Caco-2 (cell line): ENCODE measurements around the gene CYTH4. TPM values are rescaled to one million over a fixed set of nuclear protein-coding genes. Genes with fewer than 3 reads are reported as not detected.
A peak's percentile ranks its signal among the peaks of the same experiment; 100 is the strongest.

Experiments used
- BruUV-seq: library from RNA; stranded (reverse); fragments of 400-500 nt; replicated peaks from 2 replicates; lab custom pipeline; 2021; lab: Mats Ljungman, UMichigan
- CTCF ChIA-PET: fragments of 300-600 bp; sonication (Branson Sonifier 250); formaldehyde crosslinking; loops from one replicate; lab custom pipeline; 2022; ENCODE audit warnings: antibody characterized with exemption; lab: Charles Lee
- POLR2A ChIA-PET: fragments of 300-600 bp; sonication (Branson Sonifier 250); formaldehyde crosslinking; loops from one replicate; lab custom pipeline; 2022; ENCODE audit warnings: antibody characterized with exemption; lab: Charles Lee
- DNase-seq, 2 experiments: peaks; one replicate each; pipeline versions ENCODE4 v3.0.0 to v3.0.0-alpha.2; 2020 to 2022
- H3K27me3 ChIP-seq: replicated peaks from 2 replicates; pipeline ENCODE4 v1.6.0; 2011; ENCODE audit warnings: low read length; ENCODE audit not compliant: control insufficient read depth, insufficient read depth
- H3K36me3 ChIP-seq: 2 replicates; pipeline ENCODE4 v1.5.1; 2011; ENCODE audit warnings: low read length; ENCODE audit not compliant: control insufficient read depth, insufficient read depth
- H3K4me1 ChIP-seq: fragments of 250-450 bp; sonication (Bioruptor Pico); 2 replicates; pipeline ENCODE4 v1.5.1; 2020; ENCODE audit warnings: mild to moderate bottlenecking
- H3K4me3 ChIP-seq: 2 replicates; pipeline ENCODE4 v1.5.1; 2011; ENCODE audit warnings: low read depth, mild to moderate bottlenecking, control low read depth, low read length
- H3K9me3 ChIP-seq: fragments of 250-450 bp; sonication (Bioruptor Pico); 2 replicates; pipeline ENCODE4 v1.5.1; 2020; ENCODE audit warnings: mild to moderate bottlenecking, moderate library complexity
- H3K27ac Mint-ChIP-seq: one replicate; pipeline ENCODE4 v1.8.0; 2022; ENCODE audit warnings: mixed read lengths; ENCODE audit not compliant: unreplicated experiment
- H3K27me3 Mint-ChIP-seq: one replicate; pipeline ENCODE4 v1.8.0; 2022; ENCODE audit warnings: mixed read lengths; ENCODE audit not compliant: insufficient read depth, unreplicated experiment
- H3K36me3 Mint-ChIP-seq: one replicate; pipeline ENCODE4 v1.8.0; 2022; ENCODE audit warnings: mild to moderate bottlenecking, mixed read lengths; ENCODE audit not compliant: insufficient read depth, unreplicated experiment
- H3K4me1 Mint-ChIP-seq: one replicate; pipeline ENCODE4 v1.8.0; 2022; ENCODE audit warnings: low read depth, mixed read lengths; ENCODE audit not compliant: unreplicated experiment
- H3K4me3 Mint-ChIP-seq: one replicate; pipeline ENCODE4 v1.8.0; 2022; ENCODE audit warnings: mild to moderate bottlenecking, moderate library complexity, mixed read lengths; ENCODE audit not compliant: unreplicated experiment
- H3K9me3 Mint-ChIP-seq: one replicate; pipeline ENCODE4 v1.8.0; 2022; ENCODE audit warnings: mixed read lengths; ENCODE audit not compliant: unreplicated experiment
- intact Hi-C: fragments of 100-400 bp; cut with micrococcal nuclease; formaldehyde crosslinking; loops from one replicate; pipeline ENCODE4 v1.10.0; 2022; ENCODE audit not compliant: unreplicated experiment
- total RNA-seq: library from RNA; stranded (reverse); gene quantifications from 2 replicates; pipeline ENCODE4 v1.2.3, GENCODE V29; 2022
- TF ChIP-seq, protein P1 (sequence below), 2 experiments: fragments of 200-600 bp in 1 of 2; IDR thresholded peaks; 1 replicate in 1 of 2; 2 replicates in 1 of 2; pipeline versions ENCODE4 v1.5.1 to v1.8.0; 2011 to 2022; ENCODE audit warnings: antibody characterized with exemption in 1 of 2, control low read depth in 1 of 2, inconsistent platforms in 1 of 2, low read depth in 1 of 2, low read length in 1 of 2, mild to moderate bottlenecking in 1 of 2, moderate library complexity in 1 of 2; ENCODE audit not compliant: insufficient read depth in 1 of 2, severe bottlenecking in 1 of 2, unreplicated experiment in 1 of 2

Gene CYTH4
- total RNA-seq, 1 experiment from 2014 or later, result not detected

- Mint-ChIP-seq H3K27me3 (peaks cover 6% of the 10 kb centered on the region), H3K27ac (no peak overlapping the region), H3K4me1 (no peaks in the 10 kb centered on the region), H3K9me3 (peaks cover 6% of the 10 kb centered on the region), H3K36me3 (no peaks in the 10 kb centered on the region), H3K4me3 (no peak overlapping the region)
- DNase-seq, result peak; percentile 65 to 67
- ChIA-PET POLR2A (no interaction called here), CTCF (interaction anchor here (1.0 to 2.6 kb wide), 3 partner anchors 11 to 195 kb away, joined by 3 to 10 read pairs (median 3); no protein-coding TSS in a partner anchor)
- no peak overlapping the region for H3K4me3 ChIP-seq
- peaks cover 11% of the 10 kb centered on the region; the same call in 1 of the 2 replicates for H3K9me3 ChIP-seq
- TF ChIP-seq, protein P1, sequence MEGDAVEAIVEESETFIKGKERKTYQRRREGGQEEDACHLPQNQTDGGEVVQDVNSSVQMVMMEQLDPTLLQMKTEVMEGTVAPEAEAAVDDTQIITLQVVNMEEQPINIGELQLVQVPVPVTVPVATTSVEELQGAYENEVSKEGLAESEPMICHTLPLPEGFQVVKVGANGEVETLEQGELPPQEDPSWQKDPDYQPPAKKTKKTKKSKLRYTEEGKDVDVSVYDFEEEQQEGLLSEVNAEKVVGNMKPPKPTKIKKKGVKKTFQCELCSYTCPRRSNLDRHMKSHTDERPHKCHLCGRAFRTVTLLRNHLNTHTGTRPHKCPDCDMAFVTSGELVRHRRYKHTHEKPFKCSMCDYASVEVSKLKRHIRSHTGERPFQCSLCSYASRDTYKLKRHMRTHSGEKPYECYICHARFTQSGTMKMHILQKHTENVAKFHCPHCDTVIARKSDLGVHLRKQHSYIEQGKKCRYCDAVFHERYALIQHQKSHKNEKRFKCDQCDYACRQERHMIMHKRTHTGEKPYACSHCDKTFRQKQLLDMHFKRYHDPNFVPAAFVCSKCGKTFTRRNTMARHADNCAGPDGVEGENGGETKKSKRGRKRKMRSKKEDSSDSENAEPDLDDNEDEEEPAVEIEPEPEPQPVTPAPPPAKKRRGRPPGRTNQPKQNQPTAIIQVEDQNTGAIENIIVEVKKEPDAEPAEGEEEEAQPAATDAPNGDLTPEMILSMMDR (IDR thresholded peaks at IDR 0.05; ENCODE audit: insufficient read depth in 1 of 2, low read depth in 1 of 2, low read length in 1 of 2, severe bottlenecking in 1 of 2, unreplicated experiment in 1 of 2), result peak; percentile 85 to 90
- BruUV-seq, result no TSS peak
- no peaks in the 10 kb centered on the region for H3K36me3 ChIP-seq
- H3K4me1 ChIP-seq, result no peaks in the 10 kb centered on the region
- no peaks in the 10 kb centered on the region; the same call in 1 of the 2 replicates for H3K27me3 ChIP-seq
- intact Hi-C loops, result loop anchor here (1.0 to 2.0 kb wide), 2 partner anchors 36 to 94 kb away; no protein-coding TSS in a partner anchor
Measured at GRCh38 chr22:37260901-37261336, 21.4 kb upstream of the CYTH4 start.

GRCh38 chr22:37262346-37262745 lies 20.0 kb upstream of the CYTH4 start:
- intact Hi-C loops, result no loop called here
- Histone ChIP-seq H3K9me3 (peaks cover 11% of the 10 kb centered on the region; the same call in 1 of the 2 replicates), H3K4me1 (no peaks in the 10 kb centered on the region), H3K27me3 (no peaks in the 10 kb centered on the region; the same call in 1 of the 2 replicates), H3K4me3 (no peak overlapping the region), H3K36me3 (no peaks in the 10 kb centered on the region)
- TF ChIP-seq, protein P1 (IDR thresholded peaks at IDR 0.05; ENCODE audit: insufficient read depth in 1 of 2, low read depth in 1 of 2, low read length in 1 of 2, severe bottlenecking in 1 of 2, unreplicated experiment in 1 of 2), result no peak
- peaks cover 6% of the 10 kb centered on the region for H3K9me3 Mint-ChIP-seq
- no TSS peak for BruUV-seq
- H3K4me3 Mint-ChIP-seq, result no peak overlapping the region
- H3K36me3 Mint-ChIP-seq, result no peaks in the 10 kb centered on the region
- DNase-seq, result no peak
- H3K4me1 Mint-ChIP-seq, result no peaks in the 10 kb centered on the region
- H3K27me3 Mint-ChIP-seq, result peaks cover 3% of the 10 kb centered on the region
- no peak overlapping the region for H3K27ac Mint-ChIP-seq
- CTCF ChIA-PET, result interaction anchor here (0.6 kb wide), 1 partner anchor 37 kb away, joined by 5 read pairs; no protein-coding TSS in a partner anchor
- POLR2A ChIA-PET, result no interaction called here

GRCh38 chr22:37263966-37264887 lies 18.1 kb upstream of the CYTH4 start:
- H3K4me3 Mint-ChIP-seq, result no peak overlapping the region
- DNase-seq, result no peak
- H3K27ac Mint-ChIP-seq, result no peak overlapping the region
- no TSS peak for BruUV-seq
- Histone ChIP-seq H3K4me1 (no peaks in the 10 kb centered on the region), H3K36me3 (no peaks in the 10 kb centered on the region), H3K9me3 (peaks cover 11% of the 10 kb centered on the region; the same call in 1 of the 2 replicates), H3K27me3 (no peaks in the 10 kb centered on the region; the same call in 1 of the 2 replicates), H3K4me3 (no peak overlapping the region)
- no peaks in the 10 kb centered on the region for H3K36me3 Mint-ChIP-seq
- H3K4me1 Mint-ChIP-seq, result no peaks in the 10 kb centered on the region
- TF ChIP-seq, protein P1 (IDR thresholded peaks at IDR 0.05; ENCODE audit: insufficient read depth in 1 of 2, low read depth in 1 of 2, low read length in 1 of 2, severe bottlenecking in 1 of 2, unreplicated experiment in 1 of 2), result no peak
- H3K27me3 Mint-ChIP-seq, result peaks cover 3% of the 10 kb centered on the region
- CTCF ChIA-PET, result no interaction called here
- H3K9me3 Mint-ChIP-seq, result peaks cover 6% of the 10 kb centered on the region
- POLR2A ChIA-PET, result no interaction called here
- intact Hi-C loops, result no loop called here
